Stimulated activated CD4-positive, alpha-beta T cell treated with anti-CD3 and anti-CD28 coated beads, TNF-alpha, amount 100 ng/mL, for 4 hours (primary cell): ENCODE data around the gene ZNF460.

Experiments used
- DNase-seq, 3 experiments: peaks; one replicate each; pipeline ENCODE4 v3.0.0-alpha.2; 2020; ENCODE audit warnings: low read depth in 3 of 3

Gene ZNF460

GRCh38 chr19:57279418-57280164 lies 694 bp upstream of the ZNF460 start:
- DNase-seq, result peak; percentile 69 to 77 (median 71)

GRCh38 chr19:57280962-57281400 lies 696 bp downstream of the ZNF460 start:
- DNase-seq, result peak in 1 of 3 experiments; percentile 6

- DNase-seq, result no peak
Measured at GRCh38 chr19:57282011-57282643, 1.8 kb downstream of the ZNF460 start.

- DNase-seq, result no peak
Measured at GRCh38 chr19:57288373-57288772, 8.1 kb downstream of the ZNF460 start.

- no peak for DNase-seq
Measured at GRCh38 chr19:57290970-57291369, 10.7 kb downstream of the ZNF460 start.

GRCh38 chr19:57292547-57292946 lies 12.3 kb downstream of the ZNF460 start:
- no peak for DNase-seq

- no peak for DNase-seq
Measured at GRCh38 chr19:57293719-57294118, 13.4 kb downstream of the ZNF460 start.

- no peak for DNase-seq
Measured at GRCh38 chr19:57302020-57302465, 21.8 kb downstream of the ZNF460 start.

GRCh38 chr19:57302727-57303401 lies 22.6 kb downstream of the ZNF460 start:
- no peak for DNase-seq

GRCh38 chr19:57305056-57305455 lies 24.8 kb downstream of the ZNF460 start:
- DNase-seq, result no peak

- DNase-seq, result no peak
Measured at GRCh38 chr19:57308514-57308913, 28.2 kb downstream of the ZNF460 start.

- DNase-seq, result no peak
Measured at GRCh38 chr19:57310792-57311191, 30.5 kb downstream of the ZNF460 start.

- no peak for DNase-seq
Measured at GRCh38 chr19:57314146-57314545, 33.9 kb downstream of the ZNF460 start.

GRCh38 chr19:57317503-57317902 lies 37.2 kb downstream of the ZNF460 start:
- no peak for DNase-seq

- no peak for DNase-seq
Measured at GRCh38 chr19:57319869-57320179, 39.5 kb downstream of the ZNF460 start.

GRCh38 chr19:57320180-57321084 lies 40.1 kb downstream of the ZNF460 start, which contains the start of gene ZNF543:
Gene ZNF543 (plus strand): TSS chr19:57320472. CDS start chr19:57320854, 382 bp downstream.
- DNase-seq, result peak; percentile 81 to 89 (median 83)

- no peak for DNase-seq
Measured at GRCh38 chr19:57321116-57321515, 40.8 kb downstream of the ZNF460 start.

GRCh38 chr19:57321751-57322150 lies 41.5 kb downstream of the ZNF460 start:
- DNase-seq, result no peak

GRCh38 chr19:57324992-57325391 lies 44.7 kb downstream of the ZNF460 start:
- DNase-seq, result no peak

- no peak for DNase-seq
Measured at GRCh38 chr19:57327993-57328392, 47.7 kb downstream of the ZNF460 start.

GRCh38 chr19:57334191-57334590 lies 53.9 kb downstream of the ZNF460 start:
- DNase-seq, result no peak

- DNase-seq, result no peak
Measured at GRCh38 chr19:57338877-57339276, 58.6 kb downstream of the ZNF460 start.
